Activated CD8-positive, alpha-beta memory T cell treated with anti-CD3 and anti-CD28 coated beads, Interleukin-2, amount 50 U/mL, for 24 hours (primary cell): Measurements from ENCODE around the gene CACNA2D4.
A peak's percentile ranks its signal among the peaks of the same experiment; 100 is the strongest.
"Not testable (repeated sequence)": the region's sequence is repeated elsewhere in the genome, so short reads cannot be mapped to it uniquely, and the experiment has no call there.

Experiments used
- DNase-seq: peaks from one replicate; pipeline ENCODE4 v3.0.0-alpha.2; 2020; ENCODE audit errors: extremely low read depth

CACNA2D4 gene

GRCh38 chr12:1918081-1918883, at the start of gene CACNA2D4:
Gene CACNA2D4 (minus strand): TSS chr12:1918652. CDS start chr12:1918473, 179 bp downstream.
- no peak for DNase-seq

DNA sequence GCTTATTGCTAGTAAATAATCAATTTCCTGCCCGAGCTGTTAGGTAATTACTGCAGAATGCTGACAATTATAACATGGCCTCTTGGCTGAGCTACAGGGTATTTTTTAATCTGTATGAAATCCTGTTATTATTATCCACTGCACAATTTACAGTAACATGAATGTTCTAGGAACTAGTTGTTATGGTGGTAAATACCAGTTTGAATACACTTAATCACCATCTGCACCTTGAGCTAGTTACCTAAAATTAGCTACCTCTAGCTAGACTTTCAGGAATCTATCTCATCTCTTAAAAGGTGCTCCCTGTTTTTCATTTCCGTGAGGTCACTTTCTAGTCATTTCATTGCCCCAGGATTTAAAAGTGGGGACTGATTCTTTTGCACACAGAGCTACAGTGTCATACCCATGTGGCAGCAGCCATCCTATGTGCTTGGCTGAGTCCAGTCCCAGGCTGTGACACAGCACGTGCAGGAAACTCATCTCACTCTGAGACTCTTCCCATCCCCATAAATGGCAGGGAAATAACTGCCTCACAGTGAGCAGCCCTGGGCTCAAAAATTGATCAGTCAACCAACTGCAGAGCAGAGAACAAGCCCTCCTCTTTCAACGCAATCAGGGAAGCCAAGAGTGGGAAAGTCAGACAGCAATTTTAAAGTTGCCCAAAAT, 48.2 kb upstream of the CACNA2D4 start:
- no peak for DNase-seq

GRCh38 chr12:1965916-1966315, 47.5 kb upstream of the CACNA2D4 start:
- no peak for DNase-seq

DNA sequence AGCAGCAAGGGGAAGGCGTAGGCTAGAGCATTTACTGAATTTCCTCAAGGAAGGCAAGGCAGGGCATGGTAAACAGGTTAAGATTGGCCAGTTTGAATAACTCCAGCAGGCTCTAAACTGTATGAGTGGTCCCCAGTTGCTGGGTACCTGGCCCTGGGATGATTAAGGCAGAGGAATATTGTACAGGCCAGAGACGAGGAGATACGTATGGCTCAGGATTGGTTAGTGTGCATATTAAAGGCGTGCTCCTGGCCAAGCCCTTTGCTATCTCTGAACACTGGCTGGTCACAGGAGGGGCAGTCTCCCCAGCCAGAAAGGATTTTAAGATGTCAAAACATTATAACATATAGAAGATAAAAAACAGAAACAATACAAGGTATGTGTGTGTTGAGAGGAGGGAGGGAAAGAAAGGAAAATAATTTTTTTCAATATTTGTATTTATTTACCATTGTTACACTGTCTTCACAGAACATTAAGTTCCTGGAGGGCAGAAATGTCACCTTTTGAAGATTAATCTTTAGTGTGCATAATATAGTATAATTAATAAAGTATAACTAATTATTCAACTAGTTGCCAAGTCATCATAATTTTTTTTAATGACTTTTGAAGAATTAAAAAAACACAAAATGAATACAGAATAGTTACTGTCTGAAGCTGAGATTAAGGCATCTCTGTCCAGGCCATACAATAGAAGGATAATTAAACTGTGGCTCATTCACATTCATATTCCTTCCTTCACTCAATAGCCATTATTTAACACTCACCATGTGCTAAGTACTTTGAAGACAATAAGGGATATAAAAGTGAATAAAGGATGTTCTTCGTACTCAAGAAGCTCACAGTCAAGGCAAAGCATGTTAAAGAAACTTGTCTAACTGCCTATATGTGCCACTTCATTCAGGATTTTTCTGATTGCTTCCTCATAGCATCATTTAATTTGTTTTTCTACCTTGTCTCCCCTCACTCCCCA, 43.9 kb upstream of the CACNA2D4 start:
- DNase-seq, result no peak

- no peak for DNase-seq
These were observed 38.3 kb upstream of the CACNA2D4 start for GRCh38 chr12:1956716-1957115.

DNA sequence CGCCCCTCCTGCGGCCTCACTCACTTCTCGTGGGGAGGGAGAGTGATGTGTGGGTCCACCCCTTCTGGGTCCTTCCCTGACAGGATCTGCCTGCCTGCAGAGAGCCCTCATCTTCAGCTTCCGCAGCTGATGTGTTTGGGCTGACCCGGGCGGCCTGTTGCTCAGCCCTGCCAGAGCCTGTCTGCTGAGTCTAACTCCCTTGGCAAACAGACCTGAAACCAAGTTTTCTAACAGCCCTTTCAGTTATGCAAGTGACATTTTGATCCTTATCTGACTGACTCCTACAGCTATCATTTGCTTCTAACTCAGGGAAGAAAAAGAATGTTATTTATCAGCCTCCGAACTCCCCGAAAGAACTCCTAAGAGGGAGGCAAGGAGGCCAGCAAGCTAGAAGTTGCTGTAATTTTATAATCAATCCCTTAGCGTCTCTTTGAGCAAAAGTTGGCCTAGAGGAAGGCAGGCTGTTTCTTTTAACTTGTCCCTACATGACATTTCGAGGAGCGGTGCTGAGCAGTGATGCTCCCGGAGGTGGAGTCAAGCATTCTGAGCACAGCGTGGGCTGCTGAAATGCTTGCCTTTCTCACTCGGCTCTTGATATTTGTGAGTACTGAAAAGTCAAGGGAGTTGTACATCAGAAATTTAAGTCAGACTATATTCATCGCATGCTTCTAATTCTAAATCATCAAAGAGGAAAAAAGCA, 31.5 kb upstream of the CACNA2D4 start:
- no peak for DNase-seq

DNA sequence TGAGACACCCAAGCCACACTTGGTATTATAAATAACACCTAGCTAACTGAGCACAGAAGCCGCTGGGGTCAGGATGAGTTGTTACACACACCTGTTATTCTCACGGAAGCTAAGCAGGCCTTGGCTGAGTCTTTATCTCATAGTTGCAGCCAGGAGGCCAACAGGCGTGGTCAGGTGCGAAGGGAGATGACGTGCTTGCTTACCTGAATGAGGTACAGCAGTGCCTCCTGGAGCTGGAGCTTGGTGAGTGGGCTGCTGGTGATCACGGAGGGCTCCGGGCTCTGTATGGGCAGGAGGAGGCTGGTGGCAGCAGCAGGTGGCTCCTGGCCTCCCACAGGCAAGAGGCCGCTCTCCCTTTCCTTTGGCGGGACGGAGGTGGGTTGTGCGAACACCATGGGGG, 30.4 kb upstream of the CACNA2D4 start:
- no peak for DNase-seq

DNA sequence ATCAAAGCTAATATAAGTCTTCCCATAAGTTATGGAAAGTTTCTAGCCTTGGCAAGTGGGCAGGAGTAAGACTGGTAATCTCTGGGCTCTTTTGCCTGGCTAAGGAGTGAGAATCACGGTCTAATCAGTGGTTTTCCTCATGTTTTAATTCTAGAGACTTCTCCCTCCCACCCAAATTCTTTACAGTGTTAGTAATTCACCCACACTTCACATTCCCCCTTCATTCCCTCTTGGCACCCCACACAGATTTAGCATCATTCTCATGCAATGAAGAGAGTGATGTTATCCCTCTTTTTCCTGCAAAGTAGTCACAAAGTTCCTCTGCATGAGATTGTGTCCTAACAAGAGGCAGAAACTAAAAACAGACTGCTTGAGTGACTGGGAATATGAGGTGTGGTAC, 28.6 kb upstream of the CACNA2D4 start:
- no peak for DNase-seq

DNA sequence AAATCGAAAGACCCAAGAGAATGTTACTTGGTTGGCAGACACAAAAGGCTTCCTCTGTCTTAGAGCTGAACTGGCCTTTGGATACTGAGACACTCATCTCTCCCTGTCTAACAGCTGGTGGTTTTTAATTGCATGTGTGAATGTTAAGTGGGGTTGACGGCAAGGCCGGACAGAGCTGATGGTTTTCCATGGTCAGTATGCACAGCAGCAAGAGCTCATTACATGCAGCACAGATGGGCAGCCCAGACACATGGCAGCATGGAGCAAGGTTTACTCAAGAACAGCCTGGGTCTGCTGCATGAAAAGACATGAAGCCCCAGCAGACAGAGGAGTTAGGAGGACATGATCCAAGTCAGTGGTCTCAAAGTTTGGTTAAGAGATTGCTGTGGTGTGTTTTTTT, 27.8 kb upstream of the CACNA2D4 start:
- no peak for DNase-seq

- not testable (repeated sequence) for DNase-seq
These were observed 27.1 kb upstream of the CACNA2D4 start for GRCh38 chr12:1945502-1945901.

- DNase-seq, result peak; percentile 75
These were observed 21.6 kb upstream of the CACNA2D4 start for GRCh38 chr12:1939801-1940607.

GRCh38 chr12:1939331-1939730, 20.9 kb upstream of the CACNA2D4 start:
- DNase-seq, result no peak

GRCh38 chr12:1937481-1938224, 19.2 kb upstream of the CACNA2D4 start:
- DNase-seq, result no peak

DNA sequence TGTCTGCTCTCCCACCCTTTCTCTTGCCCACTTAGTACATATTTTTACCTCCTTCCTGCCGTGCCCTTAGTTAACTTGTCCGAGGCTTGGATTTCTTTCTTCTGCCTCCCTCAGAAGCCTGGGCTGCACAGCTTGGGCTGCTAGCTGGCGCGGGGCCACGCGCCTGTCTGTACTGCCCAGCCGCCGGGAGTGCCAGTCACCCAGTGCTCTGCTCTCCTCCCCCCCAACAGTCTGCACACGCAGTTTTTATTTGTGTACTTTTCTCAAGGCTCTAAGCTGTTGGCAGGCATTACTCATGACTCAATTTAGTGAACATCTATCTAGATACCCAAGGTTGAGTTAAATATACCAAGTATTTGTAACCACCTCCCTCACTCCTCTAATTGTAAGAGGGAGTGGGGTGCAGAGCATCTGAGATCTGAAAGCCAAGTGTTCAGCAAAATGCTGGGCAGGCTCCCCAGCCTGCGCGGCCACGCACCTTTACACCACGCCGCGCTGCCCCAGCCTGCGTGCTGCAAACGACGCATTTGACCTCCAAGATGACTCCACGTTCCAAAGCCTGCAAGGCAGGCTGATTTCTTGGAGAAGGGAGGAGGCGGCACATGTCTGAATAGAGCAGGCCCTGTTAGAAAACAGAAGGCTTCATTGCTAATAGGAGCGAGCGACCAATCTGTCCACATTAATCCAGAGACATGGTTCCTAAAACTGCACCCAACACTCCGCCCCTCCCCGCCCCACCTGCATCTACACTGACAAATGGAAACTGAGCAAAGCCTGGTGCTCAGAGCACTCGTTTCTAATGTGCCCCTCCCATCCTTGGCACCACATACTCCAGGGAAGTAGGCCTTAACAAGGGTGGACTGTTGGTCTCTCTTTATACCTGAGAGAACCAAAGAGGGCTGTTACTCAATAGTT, 18.2 kb upstream of the CACNA2D4 start:
- DNase-seq, result no peak

- no peak for DNase-seq
These were observed 17.4 kb upstream of the CACNA2D4 start for GRCh38 chr12:1935700-1936378.

- no peak for DNase-seq
These were observed 16.8 kb upstream of the CACNA2D4 start for GRCh38 chr12:1935242-1935641.

GRCh38 chr12:1934831-1935230, 16.4 kb upstream of the CACNA2D4 start:
- DNase-seq, result no peak

DNA sequence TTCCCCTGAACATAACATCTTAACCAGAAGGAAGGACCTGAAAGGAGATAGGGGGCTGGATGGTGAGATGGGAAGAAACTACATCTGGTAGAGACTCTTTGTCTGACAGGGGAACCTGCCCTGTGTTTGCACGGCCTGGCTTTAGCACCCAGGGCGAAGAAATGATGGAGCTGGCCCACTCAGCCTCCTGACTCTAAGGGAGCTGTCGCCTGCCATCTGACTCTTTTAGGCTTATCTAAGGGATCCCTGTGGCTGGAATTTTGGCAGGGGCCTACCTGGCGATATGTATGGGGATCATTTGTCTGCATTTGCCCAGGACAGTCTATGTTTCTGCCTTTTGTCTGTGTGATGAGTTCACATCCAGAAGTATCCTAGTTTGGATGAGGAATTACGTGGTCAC, 15.6 kb upstream of the CACNA2D4 start:
- DNase-seq, result no peak
